ENCODE results near the gene SERPINA3. TPM values are rescaled to one million over a fixed set of nuclear protein-coding genes. Genes with fewer than 3 reads are reported as not detected.

SERPINA3 gene
- 100 to 1,000 TPM in 1 of 2 donors, 1 to 10 TPM in 1; 4.9 to 408 TPM for total RNA-seq
- polyA plus RNA-seq, result 100 to 1,000 TPM; 100 to 446 TPM
- long read RNA-seq, donor 1, result 0 reads
- long read RNA-seq, donor 2, result 0 reads
- long read RNA-seq, donor 3, partial matches to known transcripts, result 0 of 1 reads
- long read RNA-seq, donor 3, other reads (novel, unspliced or antisense), result 0 of 1 reads
- long read RNA-seq, donor 4, result 0 reads
- long read RNA-seq, donor 5, result 0 reads

GRCh38 chr14:94612174-94612573 lies at the start of gene SERPINA3:
TSS of gene SERPINA3 (plus strand) at chr14:94612391. CDS start at chr14:94614442, 2,051 bp downstream.
- Histone ChIP-seq H3K36me3 (ENCODE audit: control insufficient read depth in 4 of 4, insufficient read depth in 4 of 4, low read length in 4 of 4) (peaks cover 0 to 2% (median 0%) of the 10 kb centered on the region in 4 donors), H3K4me3 (no peak within 1 kb of the TSS), H3K9me3 (ENCODE audit: control insufficient read depth in 4 of 4, insufficient read depth in 3 of 4, low read length in 3 of 4) (peaks cover 0 to 9% (median under 1%) of the 10 kb centered on the region in 4 donors), H3K27ac (ENCODE audit: low read depth in 1 of 2, low read length in 1 of 2) (peak within 1 kb of the TSS; percentile 41 to 47), H3K27me3 (ENCODE audit: control insufficient read depth in 3 of 3, insufficient read depth in 3 of 3, low read length in 2 of 3) (no peaks in the 10 kb centered on the region), H3K9ac (ENCODE audit: insufficient read depth in 1 of 2, low read length in 2 of 2) (no peak within 1 kb of the TSS), H3K4me1 (ENCODE audit: control insufficient read depth in 5 of 5, insufficient read depth in 5 of 5, low read length in 5 of 5) (peaks cover 0 to 21% (median 14%) of the 10 kb centered on the region in 5 donors)
- 51 to 69% methylated on average over 4 of the region's 4 CpGs for WGBS, 2 donors
- no peak for TF ChIP-seq CTCF (IDR thresholded peaks at IDR 0.05; ENCODE audit: control extremely low read depth, extremely low read depth)
- DNase-seq (peak in 2 of 3 donors; percentile 43 to 57), ATAC-seq (ENCODE audit: insufficient read depth, low FRiP score) (no peak)

DNA sequence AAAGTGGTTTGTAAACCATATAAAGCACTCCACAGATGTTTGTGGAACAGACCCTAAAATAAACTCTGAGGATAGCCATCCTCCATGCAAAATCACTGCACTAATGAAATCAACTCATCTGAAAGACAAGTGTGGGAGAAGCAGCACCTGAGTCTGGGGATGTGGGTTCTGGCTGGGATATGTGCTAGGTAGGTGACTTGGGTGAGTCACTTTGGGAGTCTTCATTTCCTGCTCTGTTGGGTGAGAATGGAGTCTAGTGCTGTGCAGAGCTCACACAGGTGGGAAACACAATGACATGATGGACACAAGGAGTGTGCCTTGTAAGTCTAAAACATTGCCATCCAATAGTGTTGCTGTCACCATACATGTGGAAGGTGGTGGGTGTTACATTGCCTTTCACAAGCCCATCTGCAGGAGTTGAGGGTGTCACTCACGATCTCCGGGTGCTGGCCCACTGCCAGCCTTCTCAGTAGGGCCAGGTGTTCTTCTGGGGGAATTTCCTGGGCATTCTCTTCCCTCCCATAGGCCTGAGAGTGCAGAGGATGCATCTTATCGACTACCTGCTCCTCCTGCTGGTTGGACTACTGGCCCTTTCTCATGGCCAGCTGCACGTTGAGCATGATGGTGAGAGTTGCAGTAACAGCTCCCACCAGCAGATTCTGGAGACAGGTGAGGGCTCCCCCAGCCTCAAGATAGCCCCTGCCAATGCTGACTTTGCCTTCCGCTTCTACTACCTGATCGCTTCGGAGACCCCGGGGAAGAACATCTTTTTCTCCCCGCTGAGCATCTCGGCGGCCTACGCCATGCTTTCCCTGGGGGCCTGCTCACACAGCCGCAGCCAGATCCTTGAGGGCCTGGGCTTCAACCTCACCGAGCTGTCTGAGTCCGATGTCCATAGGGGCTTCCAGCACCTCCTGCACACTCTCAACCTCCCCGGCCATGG lies 49.0 kb upstream of the SERPINA3 start:
- H3K9me3 ChIP-seq (ENCODE audit: control insufficient read depth in 4 of 4, insufficient read depth in 3 of 4, low read length in 3 of 4), result peaks cover 0 to 9% (median 0%) of the 10 kb centered on the region in 4 donors
- ATAC-seq (ENCODE audit: insufficient read depth, low FRiP score) (no peak), DNase-seq (no peak)
- no peaks in the 10 kb centered on the region for H3K27me3 ChIP-seq (ENCODE audit: control insufficient read depth in 3 of 3, insufficient read depth in 3 of 3, low read length in 2 of 3)
- H3K9ac ChIP-seq (ENCODE audit: insufficient read depth in 1 of 2, low read length in 2 of 2), result no peak overlapping the region
- H3K4me1 ChIP-seq (ENCODE audit: control insufficient read depth in 5 of 5, insufficient read depth in 5 of 5, low read length in 5 of 5), result peaks cover 0 to 5% (median 0%) of the 10 kb centered on the region in 5 donors
- WGBS, 2 donors, result 89 to 90% methylated on average over 16 of the region's 16 CpGs
- no peaks in the 10 kb centered on the region for H3K36me3 ChIP-seq (ENCODE audit: control insufficient read depth in 4 of 4, insufficient read depth in 4 of 4, low read length in 4 of 4)
- no peak for TF ChIP-seq CTCF (IDR thresholded peaks at IDR 0.05; ENCODE audit: control extremely low read depth, extremely low read depth)
- H3K27ac ChIP-seq (ENCODE audit: low read depth in 1 of 2, low read length in 1 of 2), result no peak overlapping the region
- no peak overlapping the region for H3K4me3 ChIP-seq

GRCh38 chr14:94564381-94564780 lies 47.8 kb upstream of the SERPINA3 start:
- H3K9me3 ChIP-seq (ENCODE audit: control insufficient read depth in 4 of 4, insufficient read depth in 3 of 4, low read length in 3 of 4), result peaks cover 0 to 10% (median 0%) of the 10 kb centered on the region in 4 donors
- H3K4me1 ChIP-seq (ENCODE audit: control insufficient read depth in 5 of 5, insufficient read depth in 5 of 5, low read length in 5 of 5), result peaks cover 0 to 5% (median 0%) of the 10 kb centered on the region in 5 donors
- ATAC-seq (ENCODE audit: insufficient read depth, low FRiP score), result no peak
- DNase-seq, result no peak
- no peaks in the 10 kb centered on the region for H3K27me3 ChIP-seq (ENCODE audit: control insufficient read depth in 3 of 3, insufficient read depth in 3 of 3, low read length in 2 of 3)
- no peak overlapping the region for H3K27ac ChIP-seq (ENCODE audit: low read depth in 1 of 2, low read length in 1 of 2)
- no peak overlapping the region for H3K4me3 ChIP-seq
- TF ChIP-seq CTCF (IDR thresholded peaks at IDR 0.05; ENCODE audit: control extremely low read depth, extremely low read depth), result no peak
- no peaks in the 10 kb centered on the region for H3K36me3 ChIP-seq (ENCODE audit: control insufficient read depth in 4 of 4, insufficient read depth in 4 of 4, low read length in 4 of 4)
- no peak overlapping the region for H3K9ac ChIP-seq (ENCODE audit: insufficient read depth in 1 of 2, low read length in 2 of 2)
